Chondrocyte (in vitro differentiated cells): ENCODE results near the gene ZNF230. TPM values are rescaled to one million over a fixed set of nuclear protein-coding genes. Genes with fewer than 3 reads are reported as not detected.

Source experiments
- DNase-seq: peaks from one replicate; pipeline ENCODE4 v3.0.0; 2021; ENCODE audit warnings: mixed read lengths, low spot score
- H3K27ac Mint-ChIP-seq: one replicate; pipeline ENCODE4 v1.8.0; 2021; ENCODE audit warnings: mild to moderate bottlenecking, moderate library complexity, mixed read lengths; ENCODE audit not compliant: unreplicated experiment
- H3K27me3 Mint-ChIP-seq: 2 replicates; pipeline ENCODE4 v1.8.0; 2021; ENCODE audit warnings: low read depth, mixed read lengths
- H3K36me3 Mint-ChIP-seq: 2 replicates; pipeline ENCODE4 v1.8.0; 2021; ENCODE audit warnings: low read depth, mixed read lengths
- H3K4me1 Mint-ChIP-seq: 2 replicates; pipeline ENCODE4 v1.8.0; 2021; ENCODE audit warnings: low read depth, mild to moderate bottlenecking, mixed read lengths
- H3K4me3 Mint-ChIP-seq: one replicate; pipeline ENCODE4 v1.8.0; 2021; ENCODE audit warnings: mild to moderate bottlenecking, moderate library complexity, mixed read lengths; ENCODE audit not compliant: unreplicated experiment
- H3K9me3 Mint-ChIP-seq: 2 replicates; pipeline ENCODE4 v1.8.0; 2021; ENCODE audit warnings: low read depth, mixed read lengths
- total RNA-seq: library from RNA; stranded (reverse); gene quantifications from 3 replicates; pipeline ENCODE4 v1.2.1, GENCODE V29; 2021
- TF ChIP-seq, protein P1 (sequence below): fragments of 200-600 bp; sonication (generic); IDR thresholded peaks from 2 replicates; pipeline ENCODE4 v1.5.0; 2021; ENCODE audit warnings: antibody characterized with exemption, mild to moderate bottlenecking, moderate library complexity

The ZNF230 gene
- total RNA-seq, 1 donor from 2014 or later: 3.3 TPM

GRCh38 chr19:44032001-44032610 lies 29.3 kb downstream of the ZNF230 start:
- H3K9me3 Mint-ChIP-seq: peaks cover 81% of the 10 kb centered on the region
- DNase-seq: no peak
- peaks cover 6% of the 10 kb centered on the region for H3K4me1 Mint-ChIP-seq

DNA sequence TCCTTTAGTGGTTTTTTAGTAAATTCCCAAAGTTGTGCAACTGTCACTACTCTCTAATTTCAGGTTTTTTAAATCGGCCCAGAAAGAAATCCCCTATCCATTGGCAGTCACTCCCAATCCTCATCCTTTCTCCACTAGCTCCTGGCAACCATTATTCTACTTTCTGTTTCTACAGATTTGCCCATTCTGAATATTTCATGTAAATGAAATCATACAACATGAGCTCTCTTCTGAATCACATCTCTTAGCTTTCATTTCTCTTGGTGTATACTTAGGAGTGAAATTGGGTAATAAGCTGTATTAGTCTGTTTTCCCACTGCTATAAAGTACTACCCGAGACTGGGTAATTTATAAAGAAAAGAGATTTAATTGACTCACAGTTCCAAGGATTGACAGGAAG lies 39.4 kb downstream of the ZNF230 start:
- no peak overlapping the region for H3K4me3 Mint-ChIP-seq
- peaks cover 5% of the 10 kb centered on the region for H3K27me3 Mint-ChIP-seq
- DNase-seq: no peak
- H3K36me3 Mint-ChIP-seq: no peaks in the 10 kb centered on the region
- H3K27ac Mint-ChIP-seq: no peak overlapping the region
- no peaks in the 10 kb centered on the region for H3K4me1 Mint-ChIP-seq
- peaks cover 43% of the 10 kb centered on the region for H3K9me3 Mint-ChIP-seq
- TF ChIP-seq, protein P1, sequence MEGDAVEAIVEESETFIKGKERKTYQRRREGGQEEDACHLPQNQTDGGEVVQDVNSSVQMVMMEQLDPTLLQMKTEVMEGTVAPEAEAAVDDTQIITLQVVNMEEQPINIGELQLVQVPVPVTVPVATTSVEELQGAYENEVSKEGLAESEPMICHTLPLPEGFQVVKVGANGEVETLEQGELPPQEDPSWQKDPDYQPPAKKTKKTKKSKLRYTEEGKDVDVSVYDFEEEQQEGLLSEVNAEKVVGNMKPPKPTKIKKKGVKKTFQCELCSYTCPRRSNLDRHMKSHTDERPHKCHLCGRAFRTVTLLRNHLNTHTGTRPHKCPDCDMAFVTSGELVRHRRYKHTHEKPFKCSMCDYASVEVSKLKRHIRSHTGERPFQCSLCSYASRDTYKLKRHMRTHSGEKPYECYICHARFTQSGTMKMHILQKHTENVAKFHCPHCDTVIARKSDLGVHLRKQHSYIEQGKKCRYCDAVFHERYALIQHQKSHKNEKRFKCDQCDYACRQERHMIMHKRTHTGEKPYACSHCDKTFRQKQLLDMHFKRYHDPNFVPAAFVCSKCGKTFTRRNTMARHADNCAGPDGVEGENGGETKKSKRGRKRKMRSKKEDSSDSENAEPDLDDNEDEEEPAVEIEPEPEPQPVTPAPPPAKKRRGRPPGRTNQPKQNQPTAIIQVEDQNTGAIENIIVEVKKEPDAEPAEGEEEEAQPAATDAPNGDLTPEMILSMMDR: no peak

More at GRCh38 chr19:44032001-44032610, 29.3 kb downstream of the ZNF230 start:
- H3K27me3 Mint-ChIP-seq: no peaks in the 10 kb centered on the region
- H3K36me3 Mint-ChIP-seq: peaks cover 68% of the 10 kb centered on the region
- no peak overlapping the region for H3K27ac Mint-ChIP-seq
- TF ChIP-seq, protein P1: no peak
- no peak overlapping the region for H3K4me3 Mint-ChIP-seq

DNA sequence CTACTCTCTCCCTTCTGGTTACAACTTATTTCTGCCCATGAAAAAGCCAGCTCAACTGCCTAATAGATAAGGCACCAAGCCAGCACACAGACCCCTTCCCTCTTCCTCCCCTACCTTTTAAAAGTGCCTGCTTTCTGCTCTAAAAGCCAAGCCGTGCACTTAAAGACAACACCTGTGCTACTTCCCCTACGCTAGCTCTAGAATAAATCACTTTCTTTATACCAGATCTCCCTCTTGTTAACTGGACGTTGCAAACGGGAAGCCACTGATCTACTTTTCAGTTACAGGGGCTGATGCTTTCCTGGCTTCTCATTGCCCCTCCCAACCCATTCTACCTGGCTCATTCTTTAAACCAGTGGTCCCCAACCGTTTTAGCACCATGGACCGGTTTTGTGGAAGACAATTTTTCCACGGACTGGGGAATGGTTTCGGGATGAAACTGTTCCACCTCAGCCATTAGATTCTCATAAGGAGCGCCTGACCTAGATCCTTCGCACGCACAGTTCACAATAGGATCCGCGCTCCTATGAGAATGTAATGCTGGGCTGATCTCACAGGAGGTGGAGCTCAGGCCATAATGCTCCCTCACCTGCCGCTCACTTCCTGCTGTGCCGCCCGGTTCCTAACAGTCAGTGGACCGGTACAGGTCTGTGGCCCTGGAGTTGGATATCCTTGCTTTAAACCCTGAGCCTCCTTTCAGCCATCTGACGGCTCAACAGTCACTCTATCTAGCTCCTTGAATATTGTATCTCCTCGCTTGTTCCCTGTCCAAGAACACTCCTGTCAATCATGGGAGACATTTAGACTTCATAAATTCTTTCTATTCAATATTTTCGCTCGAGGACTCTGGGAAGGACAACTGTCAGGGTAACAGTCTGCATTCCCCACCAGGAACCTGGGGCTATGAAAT lies 48.2 kb downstream of the ZNF230 start:
- Mint-ChIP-seq H3K9me3 (peaks cover 7% of the 10 kb centered on the region), H3K36me3 (peaks cover 18% of the 10 kb centered on the region), H3K27ac (peak overlapping the region; percentile 93), H3K4me3 (peak overlapping the region; percentile 88), H3K4me1 (peaks cover 18% of the 10 kb centered on the region), H3K27me3 (peaks cover 18% of the 10 kb centered on the region)
- TF ChIP-seq, protein P1: no peak
- DNase-seq: no peak

DNA sequence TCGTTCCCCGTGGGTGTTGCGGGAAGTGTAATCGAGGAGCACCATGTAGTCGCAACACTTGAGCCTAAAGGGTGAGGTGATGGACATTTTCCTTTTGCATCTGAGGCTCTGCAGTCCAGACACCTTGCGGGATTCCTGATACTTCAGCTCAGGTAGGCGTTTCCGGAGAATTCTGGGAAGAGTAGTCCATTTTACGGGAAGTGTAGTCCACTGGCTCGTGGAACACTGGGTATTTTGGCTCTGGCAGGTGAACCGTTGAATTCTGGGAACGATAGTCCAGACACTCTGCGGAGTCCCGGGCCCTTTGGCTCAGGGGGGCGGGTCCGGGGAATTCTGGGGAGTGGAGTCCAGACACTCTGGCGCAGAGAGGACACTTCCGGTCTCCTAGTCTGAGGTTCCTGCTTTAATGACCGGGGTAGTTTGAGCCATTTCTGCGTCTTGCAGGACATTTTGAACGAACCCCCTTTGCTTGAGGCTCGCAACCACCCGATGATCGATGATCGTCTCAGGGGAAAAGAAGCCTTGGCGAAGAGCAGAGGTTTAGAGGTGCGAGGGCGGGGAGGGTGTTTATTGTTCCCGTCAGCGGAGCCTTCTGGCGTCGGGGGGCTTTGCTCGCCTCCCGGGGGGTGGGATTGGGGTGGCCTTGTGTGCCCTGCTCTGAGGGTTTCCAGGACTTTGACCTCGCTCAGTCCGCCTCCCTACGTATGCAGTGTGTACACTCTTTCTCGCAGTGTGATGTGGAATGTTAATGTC lies 49.1 kb downstream of the ZNF230 start, which contains the start of gene ZNF223:
Gene ZNF223, plus strand, starts transcription at position 387 of the 753 bp plus-strand sequence. CDS start 3,141 bp downstream, outside the sequence.
- peaks cover 21% of the 10 kb centered on the region for H3K36me3 Mint-ChIP-seq
- peak; percentile 92 for DNase-seq
- peaks cover 7% of the 10 kb centered on the region for H3K9me3 Mint-ChIP-seq
- TF ChIP-seq, protein P1: no peak
- H3K27me3 Mint-ChIP-seq: peaks cover 18% of the 10 kb centered on the region
- peaks cover 18% of the 10 kb centered on the region for H3K4me1 Mint-ChIP-seq
- H3K27ac Mint-ChIP-seq: peak within 1 kb of the TSS; percentile 93
- H3K4me3 Mint-ChIP-seq: peak within 1 kb of the TSS; percentile 88

DNA sequence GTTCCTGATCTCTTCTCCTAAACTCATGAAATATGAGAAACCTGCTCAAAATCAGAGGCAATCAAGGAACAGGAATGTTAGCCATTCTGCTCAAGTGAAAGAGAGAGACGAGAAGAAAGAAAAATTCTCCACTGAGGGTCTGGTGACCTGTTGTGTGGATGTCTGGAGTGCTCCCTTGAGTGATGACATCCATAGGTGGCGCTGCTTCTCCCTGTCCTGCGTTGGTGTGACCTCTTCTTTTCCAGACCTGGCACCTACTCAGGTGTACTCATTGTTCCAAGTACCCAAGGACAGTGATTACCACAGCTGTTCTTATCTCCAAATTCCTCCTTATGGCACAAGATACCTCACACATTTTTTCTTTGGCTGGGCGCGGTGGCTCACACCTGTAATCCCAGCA lies 53.1 kb downstream of the ZNF230 start:
- H3K4me3 Mint-ChIP-seq: no peak overlapping the region
- no peaks in the 10 kb centered on the region for H3K27me3 Mint-ChIP-seq
- DNase-seq: no peak
- peaks cover 41% of the 10 kb centered on the region for H3K36me3 Mint-ChIP-seq
- H3K9me3 Mint-ChIP-seq: peaks cover 4% of the 10 kb centered on the region
- TF ChIP-seq, protein P1: no peak
- peaks cover 18% of the 10 kb centered on the region for H3K4me1 Mint-ChIP-seq
- H3K27ac Mint-ChIP-seq: no peak overlapping the region
